OCI-M2 (cell line): Measurements from ENCODE around the gene RALGPS2.
A peak's percentile ranks its signal among the peaks of the same experiment; 100 is the strongest.
"Not testable (repeated sequence)": the region's sequence is repeated elsewhere in the genome, so short reads cannot be mapped to it uniquely, and the experiment has no call there.

ENCODE experiments used
- DNase-seq: peaks from one replicate; lab custom pipeline; 2025; ENCODE audit not compliant: unreplicated experiment; lab: John Stamatoyannopoulos, UW

Gene RALGPS2

DNA sequence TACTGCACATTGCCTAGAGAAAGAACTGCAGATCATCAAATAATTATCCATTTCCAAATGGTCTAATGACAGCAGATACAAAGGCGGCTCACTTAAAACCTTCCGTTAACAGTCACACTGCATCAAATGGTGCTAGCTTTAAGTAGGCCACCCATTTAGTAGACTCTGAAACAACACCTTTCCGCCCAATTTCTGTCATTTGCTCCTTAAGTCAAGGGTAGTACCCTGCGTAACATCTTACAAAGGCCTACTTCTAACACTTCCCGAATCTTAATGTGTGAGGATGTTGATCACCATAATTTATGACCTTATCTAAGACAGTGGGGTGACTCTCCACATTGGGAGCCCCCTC, 692 bp upstream of the RALGPS2 start:
- no peak for DNase-seq

DNA sequence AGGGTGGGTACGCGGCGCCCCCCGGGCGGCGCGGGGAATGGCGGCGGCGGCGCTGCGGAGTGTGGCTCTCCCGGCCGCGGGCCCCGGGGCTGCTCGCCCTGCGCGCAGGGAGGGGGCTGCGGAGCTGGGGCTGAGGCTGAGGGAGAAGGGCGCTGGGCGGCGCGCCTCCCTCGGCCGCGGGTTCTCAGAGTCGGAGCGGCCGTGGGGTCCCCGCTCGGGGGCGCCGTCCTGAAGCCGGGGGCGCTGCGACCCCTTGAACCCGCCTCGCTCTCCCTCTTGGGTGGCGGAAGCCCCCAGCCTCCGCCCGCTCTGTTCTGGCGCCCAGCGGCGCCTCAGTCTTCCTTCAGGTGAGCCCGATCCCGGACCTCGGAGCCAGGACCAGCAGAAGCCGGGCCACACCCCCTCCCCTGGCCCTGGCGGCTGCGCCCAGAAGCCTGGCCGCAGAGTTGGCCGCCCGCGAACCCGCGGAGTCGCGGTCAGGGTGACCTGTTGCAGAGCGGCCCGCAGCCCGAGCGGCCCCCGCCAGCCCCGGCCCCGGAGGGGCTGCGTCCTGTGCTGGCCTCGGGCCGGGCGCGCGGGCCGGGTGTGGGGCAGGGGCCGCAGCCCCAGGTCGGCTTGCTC, 532 bp downstream of the RALGPS2 start:
- DNase-seq: no peak

DNA sequence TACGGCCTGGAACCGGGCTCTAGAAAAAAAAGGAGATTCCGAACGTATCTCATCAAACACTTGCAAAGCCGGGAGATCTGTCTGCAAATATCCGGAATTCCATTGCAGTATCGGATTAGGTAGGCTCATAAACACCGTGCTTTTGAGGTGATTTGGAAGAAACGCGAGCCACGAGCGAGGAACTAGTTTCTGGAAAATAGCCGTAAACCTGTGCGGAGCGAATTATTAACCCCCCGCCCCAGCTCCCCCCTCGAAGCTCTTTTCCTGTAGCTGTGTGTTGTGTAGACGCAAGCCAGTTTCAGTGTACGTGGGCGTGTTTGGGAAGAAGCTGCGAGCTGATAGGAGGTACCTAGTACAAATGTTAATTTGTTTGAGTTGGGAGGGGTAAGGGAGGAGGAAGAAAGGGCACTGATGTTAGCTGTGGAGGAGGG, 1.1 kb downstream of the RALGPS2 start:
- DNase-seq: no peak

DNA sequence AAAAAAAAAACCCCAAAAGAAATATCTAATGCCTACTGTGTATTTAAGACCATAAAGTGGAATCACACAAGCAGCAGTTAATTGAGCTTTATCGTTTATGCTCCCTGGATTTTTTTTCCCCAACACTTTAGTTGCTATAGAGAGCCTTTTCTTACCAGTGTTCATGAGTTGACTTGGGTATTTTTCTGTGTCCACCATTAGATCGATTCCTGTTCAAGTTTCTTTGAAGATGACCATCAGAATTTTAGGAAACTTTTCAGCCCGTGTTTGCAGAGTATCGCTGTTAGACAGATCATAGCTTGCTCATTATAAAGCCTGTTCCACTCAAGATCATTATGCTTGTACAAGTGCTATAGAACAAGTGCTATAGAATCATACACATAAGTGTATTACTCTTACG, 1.5 kb downstream of the RALGPS2 start:
- no peak for DNase-seq

DNA sequence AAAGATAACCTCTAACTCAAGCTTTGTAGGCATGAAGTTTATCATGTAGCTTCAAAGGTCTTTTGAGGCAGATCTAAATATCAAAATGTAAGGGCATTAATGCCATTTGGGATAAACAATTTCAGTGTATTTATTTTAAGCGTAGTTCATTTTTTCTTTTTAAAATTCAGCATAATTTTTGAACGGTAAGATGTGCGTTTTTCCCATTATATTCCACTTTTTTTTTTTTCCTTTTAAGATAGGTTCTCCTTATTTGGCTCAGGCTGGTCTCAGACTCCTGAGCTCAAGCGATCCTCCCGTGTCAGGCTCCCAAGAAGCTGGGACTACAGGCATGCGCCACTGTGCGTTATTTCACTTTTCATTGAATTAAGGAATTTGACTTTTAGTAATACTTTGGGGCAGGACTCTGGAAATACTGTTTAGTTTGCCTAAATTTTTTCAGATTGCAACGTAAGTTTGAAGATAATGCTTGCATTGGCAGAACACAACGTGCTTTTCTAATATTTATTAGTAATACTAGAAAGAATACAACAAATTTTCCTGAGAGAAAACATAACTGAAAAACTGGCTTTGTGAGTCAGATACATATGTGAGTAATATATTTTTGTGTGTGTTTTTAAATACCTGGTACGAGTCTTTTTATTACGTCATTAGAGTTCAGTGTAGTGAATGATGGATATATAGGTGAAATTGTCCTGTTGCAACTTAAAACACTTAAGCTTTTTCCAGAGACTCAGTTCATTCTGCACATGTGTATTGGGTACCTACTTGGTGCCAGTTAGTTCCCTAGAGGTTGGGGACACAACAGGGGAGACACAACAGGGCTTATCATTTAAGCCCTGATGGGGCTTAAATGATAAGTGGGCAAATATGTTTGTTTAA, 2.2 kb downstream of the RALGPS2 start:
- DNase-seq: no peak

DNA sequence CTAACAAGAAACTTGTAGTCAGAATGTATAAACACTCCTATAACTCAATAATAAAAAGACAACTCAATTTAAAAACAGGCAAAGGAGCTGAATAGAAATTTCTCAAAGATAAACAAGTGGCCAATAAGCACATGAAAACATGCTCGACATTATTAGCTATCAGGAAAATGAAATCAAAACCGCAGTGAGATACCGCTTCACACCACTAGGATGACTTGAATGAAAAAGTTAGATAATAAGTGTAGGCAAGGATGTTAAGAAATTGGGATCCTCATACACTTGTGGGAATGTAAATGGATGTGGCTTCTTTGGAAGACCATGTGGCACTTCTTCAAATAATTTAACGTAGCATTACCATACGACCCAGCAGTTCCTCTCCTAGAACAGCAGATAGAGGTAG, 8.9 kb downstream of the RALGPS2 start:
- no peak for DNase-seq

DNA sequence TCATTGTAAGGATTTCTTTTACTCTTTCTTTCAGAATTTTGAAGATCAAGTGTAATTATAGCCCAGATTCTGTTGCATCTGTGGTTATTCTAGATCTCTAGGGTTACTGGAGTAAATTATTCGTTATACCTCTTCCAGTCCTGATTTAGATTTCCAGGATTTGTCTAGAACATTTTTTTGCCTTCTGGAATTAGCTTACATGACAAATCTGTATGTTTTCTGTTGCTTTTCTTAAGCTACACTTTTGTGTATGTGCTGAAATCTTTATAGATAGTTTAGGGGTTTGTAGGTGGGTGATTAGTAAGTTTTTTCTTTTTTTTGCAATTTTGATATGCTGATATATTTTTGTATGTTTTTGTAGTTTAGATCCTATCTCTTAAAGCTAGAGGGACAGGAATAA, 13.7 kb downstream of the RALGPS2 start:
- DNase-seq: no peak

DNA sequence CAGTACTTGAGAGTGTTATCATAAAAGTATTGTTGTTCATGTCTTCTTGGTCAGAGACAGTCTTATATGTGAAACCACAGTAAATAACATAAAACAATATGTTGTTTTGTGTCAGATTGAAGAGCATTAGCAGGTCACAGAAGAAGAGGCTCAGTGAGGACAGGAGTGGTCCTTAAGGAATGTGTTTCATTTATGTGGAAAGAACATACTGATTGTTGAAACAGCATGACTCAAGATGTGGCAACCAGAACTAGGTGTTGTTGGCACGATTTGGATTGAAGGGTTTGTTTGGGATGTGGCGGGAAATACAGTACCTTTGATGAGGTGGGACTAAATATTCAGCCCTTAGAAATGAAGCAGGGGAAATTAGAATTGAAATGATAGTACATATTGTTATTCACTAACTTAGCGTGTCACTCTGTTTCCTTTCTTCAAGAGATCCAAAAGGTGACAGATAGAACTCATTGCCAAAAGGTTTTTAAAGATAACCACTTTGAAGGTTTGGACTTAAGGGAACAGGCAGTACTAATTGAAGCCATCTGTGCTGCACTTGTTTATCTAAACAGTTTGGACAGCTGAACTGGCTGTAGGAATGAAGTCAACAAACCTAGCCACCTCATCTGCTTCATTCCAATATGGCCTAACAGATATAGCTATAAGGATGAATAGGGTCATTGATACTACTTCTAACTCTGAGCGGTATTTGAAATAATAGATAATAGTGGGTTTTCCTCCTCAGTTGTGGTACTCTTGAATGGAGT, 14.4 kb downstream of the RALGPS2 start:
- DNase-seq: no peak

DNA sequence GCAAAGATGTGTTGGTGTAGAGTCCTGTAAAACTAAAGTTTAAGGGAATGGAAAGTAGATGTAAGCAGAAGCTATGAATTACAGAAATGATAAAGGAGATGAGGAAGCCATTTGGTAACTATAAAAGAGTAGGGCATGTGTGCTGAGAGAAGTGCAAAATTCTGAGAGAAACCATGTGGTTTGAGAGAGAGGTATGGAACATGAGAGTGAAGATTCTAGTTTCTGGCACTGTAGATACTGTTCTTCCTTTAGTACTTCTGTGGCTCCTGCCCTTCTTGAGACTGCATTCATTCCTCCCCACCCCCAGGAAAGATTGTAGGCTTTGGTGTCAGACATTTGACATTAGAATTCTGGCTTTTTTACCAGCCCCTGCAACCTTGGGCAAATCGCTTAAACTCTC, 15.4 kb downstream of the RALGPS2 start:
- DNase-seq: no peak

DNA sequence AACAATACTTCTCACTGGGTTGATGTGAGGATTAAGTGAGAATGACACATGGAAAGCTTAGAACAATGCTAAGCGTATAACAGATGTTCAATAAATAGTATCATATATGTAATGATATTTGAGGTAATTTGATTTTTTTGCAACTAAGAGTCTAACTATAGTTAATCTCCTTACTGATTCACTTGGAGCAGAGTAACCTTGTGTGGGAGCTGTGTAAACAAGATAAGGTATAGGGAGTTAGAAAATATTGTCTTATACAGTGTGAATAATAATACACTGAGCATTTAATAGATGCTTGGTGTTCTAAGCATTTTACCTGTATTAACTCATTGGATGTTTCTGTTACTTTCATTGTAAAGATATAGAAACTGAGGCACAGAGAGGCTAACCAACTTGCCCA, 15.9 kb downstream of the RALGPS2 start:
- DNase-seq: no peak

DNA sequence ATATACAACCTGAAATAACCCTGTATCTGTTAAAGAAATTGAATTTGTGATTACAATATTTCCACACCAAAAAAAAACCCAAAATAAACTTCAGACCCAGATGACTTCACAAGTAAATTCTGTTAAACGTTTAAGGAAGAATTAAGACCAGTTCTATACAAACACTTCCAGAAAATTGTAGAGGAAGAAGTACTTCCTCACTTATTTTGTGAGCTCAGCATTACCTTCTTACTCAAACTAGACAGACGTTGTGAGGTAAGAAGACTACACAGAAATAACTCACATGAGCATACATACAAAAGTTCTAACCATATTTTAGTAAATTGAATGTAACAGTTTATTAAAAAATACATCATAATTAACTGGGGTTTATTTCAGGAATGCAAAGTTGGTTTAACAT, 18.8 kb downstream of the RALGPS2 start:
- DNase-seq: no peak

DNA sequence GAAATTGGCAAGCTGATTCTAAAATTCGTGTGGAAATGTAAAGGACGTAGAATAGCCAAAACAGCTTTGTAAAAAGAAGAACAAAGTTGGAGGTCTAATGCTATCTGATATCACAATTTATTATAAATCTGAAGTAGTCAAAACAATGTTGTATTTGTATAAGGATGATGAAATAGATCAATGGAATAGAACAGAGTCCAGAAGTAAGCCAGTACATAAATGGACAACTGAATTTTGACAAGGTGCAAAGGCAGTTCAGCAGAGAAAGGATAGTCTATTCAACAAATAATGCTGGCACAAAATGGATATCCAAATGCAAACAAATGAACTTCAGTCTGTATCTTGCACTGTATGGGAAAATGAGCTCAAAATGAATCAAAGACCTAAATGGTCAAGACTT, 20.2 kb downstream of the RALGPS2 start:
- no peak for DNase-seq

DNA sequence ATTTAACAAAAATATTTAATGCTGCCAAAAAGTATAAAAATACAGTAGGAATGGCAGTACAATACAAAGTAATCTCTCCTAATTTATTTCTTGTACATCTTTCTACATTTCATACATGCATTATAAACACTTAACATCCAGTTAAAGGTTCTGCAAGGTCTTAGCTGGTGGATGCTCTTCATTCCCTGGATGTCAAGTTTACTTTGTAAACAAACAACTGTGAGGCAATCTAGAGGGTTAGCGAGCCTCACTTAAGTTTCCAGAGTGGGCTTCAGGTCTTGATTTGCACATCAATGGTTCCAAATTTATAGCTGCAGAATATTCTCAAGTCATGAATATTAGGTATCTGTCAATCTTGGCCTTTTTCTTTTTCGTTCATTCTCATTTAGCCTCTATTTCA, 21.3 kb downstream of the RALGPS2 start:
- no peak for DNase-seq

DNA sequence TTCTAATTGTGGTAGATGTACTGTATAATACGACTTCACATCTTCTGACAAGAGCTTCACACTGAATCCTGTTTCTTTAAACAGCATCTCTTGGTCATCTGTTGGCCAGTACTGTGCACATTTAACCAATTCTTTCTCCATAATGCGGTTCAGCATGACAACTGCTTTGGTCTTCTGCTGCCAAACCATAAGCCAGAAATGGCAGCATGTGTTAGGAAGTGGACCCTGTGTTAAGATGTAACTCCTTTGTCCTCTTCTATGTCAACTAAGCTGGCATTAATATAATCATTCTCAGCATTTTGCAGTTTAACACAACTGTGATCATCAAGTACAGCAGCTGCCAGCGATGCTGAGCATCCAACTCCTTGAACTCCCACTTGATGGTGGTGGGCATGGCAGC, 22.3 kb downstream of the RALGPS2 start:
- not testable (repeated sequence) for DNase-seq

DNA sequence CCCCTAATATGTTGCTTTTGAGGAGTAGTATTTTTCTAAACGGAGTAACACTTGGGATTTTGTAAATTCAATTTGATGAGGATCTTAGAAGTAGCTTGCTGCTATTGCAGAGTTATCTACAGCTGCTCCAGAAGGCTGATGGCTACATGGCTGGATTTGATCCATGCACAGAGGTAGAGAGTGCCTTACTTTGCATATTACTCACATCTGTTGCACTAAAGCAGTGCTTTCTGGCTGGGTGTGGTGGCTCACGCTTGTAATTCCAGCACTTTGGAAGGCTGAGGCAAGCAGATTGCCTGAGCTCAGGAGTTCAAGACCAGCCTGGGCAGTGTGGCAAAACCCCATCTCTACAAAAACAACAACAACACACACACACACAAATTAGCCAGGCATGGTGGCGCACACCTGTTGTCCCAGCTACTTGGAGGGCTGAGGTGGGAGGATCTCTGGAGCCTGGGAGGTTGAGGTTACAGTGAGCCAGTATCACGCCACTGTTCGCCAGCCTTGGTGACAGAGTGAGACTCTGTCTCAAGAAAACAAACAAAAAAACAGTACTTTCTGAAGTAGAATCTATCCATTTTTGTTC, 24.6 kb downstream of the RALGPS2 start:
- DNase-seq: no peak

DNA sequence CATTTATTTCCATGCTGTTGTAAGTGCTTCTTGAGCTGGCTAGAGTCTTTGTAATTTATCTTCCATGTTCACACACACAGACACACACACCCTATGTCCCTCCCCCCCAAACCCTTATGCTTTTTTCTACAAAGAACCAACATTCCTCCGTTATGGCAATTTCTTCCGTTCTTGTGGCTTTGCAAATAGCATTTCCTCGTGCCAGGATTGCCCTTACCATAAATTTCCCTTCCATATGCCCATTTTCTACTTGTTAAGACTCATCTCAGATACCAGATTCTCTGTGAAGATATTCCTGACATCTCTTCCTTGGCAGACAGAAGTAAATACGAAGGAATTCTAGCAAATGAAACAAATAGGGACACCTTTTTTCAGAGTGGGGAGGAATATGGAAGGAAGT, 26.0 kb downstream of the RALGPS2 start:
- DNase-seq: no peak

DNA sequence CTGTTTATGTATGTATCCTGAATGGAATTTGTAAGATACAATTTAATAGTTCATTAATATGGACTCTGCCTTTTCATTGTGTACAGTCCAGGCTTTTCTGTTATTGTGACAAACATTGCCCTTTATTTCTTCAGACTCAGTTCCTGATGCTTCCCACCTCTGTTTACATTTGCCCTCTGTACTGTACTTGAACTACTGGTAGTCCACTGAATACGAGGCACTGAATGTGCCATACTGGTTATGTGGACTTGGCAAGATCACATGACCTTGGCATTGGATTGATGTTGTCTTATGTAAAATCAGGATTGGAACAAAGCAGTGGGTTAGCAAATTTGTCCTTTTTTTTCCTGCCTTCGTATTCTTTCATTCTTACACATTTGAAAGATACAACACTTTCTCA, 27.8 kb downstream of the RALGPS2 start:
- no peak for DNase-seq

DNA sequence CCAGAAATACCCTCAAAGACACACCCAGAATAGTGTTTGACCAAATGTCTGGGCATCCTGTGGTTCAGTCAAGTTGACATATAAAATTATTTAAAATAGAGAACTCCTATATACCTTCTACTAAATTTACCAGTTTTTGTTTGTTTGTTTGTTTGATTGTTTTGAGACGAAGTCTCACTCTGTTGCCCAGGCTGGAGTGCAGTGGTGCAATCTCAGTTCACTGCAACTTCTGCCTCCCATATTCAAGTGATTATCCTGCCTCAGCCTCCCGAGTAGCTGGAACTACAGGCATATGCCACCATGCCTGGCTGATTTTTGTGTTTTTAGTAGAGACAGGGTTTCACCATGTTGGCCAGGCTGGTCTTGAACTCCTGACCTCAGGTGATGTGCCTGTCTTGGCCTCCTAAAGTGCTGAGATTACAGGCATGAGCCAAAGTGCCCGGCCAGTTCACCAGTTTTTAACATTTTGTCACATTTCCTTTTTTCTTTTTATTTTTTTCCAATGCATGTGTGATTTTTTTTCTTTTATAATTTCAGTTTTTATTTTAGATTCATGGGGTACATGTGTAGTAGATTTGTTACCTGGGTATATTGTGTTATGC, 29.7 kb downstream of the RALGPS2 start:
- DNase-seq: not testable (repeated sequence)

DNA sequence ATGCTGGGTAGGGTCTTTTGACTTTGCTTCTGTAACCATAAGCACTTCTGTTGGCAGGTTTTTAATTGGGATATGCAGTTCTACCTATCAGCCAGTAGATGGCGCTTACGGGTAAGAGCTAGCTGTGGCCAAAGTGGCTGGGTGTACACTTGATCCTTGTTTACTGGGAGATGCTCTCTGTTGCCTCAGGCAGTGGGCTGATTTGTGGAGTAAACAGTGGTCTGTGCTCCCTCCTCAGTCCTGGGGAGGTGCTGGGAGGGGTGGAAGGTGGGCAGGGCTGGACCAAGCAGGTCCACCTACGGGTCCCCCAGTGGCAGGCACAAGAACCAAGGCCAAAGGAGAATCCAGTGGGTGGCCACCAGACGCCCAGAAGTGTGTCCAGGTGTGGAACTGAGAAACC, 43.4 kb downstream of the RALGPS2 start:
- DNase-seq: no peak

DNA sequence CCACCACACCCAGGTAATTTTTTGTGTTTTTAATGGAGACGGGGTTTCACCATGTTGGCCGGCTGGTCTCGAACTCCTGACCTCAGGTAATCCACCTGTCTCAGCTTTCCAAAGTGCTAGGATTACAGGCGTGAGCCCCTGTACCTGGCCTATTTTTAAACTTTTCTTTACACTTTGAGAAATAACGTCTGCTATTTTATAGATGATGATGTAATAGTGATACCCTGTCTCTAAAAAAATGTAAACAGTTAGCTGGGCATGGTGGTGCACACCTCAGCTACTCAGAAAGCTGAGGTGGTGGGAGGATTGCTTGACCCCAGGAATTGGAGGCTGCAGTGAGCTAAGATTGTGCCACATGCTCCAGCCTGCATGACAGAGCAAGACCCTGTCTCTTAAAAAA, 47.9 kb downstream of the RALGPS2 start:
- DNase-seq: no peak

DNA sequence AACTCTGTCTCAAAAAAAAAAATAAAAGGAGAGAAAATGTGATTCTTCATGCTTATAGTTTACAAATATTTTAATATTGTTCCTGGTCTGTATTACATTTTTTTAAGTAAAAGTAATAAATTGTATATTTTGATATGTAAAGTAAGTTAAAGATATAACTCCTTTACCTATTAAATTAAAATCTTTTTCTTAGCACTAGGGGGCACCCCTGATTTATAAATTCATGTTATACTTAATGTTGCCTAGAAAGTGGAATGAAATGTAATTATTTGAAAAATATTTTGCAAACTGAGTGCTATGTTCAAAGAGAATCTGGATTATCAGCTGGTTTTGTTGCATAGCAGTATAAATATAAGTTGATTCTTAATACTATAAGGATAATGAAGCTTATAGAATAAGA, 49.2 kb downstream of the RALGPS2 start:
- DNase-seq: peak; percentile 5
